GM18498 (cell line): ENCODE measurements around the gene GNAS-AS1.

Source experiments
- ATAC-seq: cut with Tn5 transposase; IDR thresholded peaks from one replicate; pipeline ENCODE4 v1.9.1; 2021; ENCODE audit warnings: mild to moderate bottlenecking, moderate library complexity; ENCODE audit not compliant: unreplicated experiment

GNAS-AS1 gene

GRCh38 chr20:58888103-58888502 is 37.4 kb upstream of the GNAS-AS1 start:
- ATAC-seq: no peak

- no peak for ATAC-seq
Observed at GRCh38 chr20:58886546-58886945, 35.8 kb upstream of the GNAS-AS1 start.

- ATAC-seq: no peak
Observed at GRCh38 chr20:58884966-58885365, 34.3 kb upstream of the GNAS-AS1 start.

- no peak for ATAC-seq
Observed at GRCh38 chr20:58883241-58883691, 32.6 kb upstream of the GNAS-AS1 start.

GRCh38 chr20:58882704-58883089 is 32.0 kb upstream of the GNAS-AS1 start:
- ATAC-seq: no peak

GRCh38 chr20:58880994-58881752 is 30.5 kb upstream of the GNAS-AS1 start:
- ATAC-seq: no peak

GRCh38 chr20:58880441-58880840 is 29.7 kb upstream of the GNAS-AS1 start:
- ATAC-seq: no peak

GRCh38 chr20:58878399-58878798 is 27.7 kb upstream of the GNAS-AS1 start:
- no peak for ATAC-seq

GRCh38 chr20:58877976-58878360 is 27.3 kb upstream of the GNAS-AS1 start:
- ATAC-seq: no peak

- no peak for ATAC-seq
Observed at GRCh38 chr20:58877050-58877975, 26.6 kb upstream of the GNAS-AS1 start.

GRCh38 chr20:58876437-58876836 is 25.7 kb upstream of the GNAS-AS1 start:
- no peak for ATAC-seq

GRCh38 chr20:58875541-58876134 is 24.9 kb upstream of the GNAS-AS1 start:
- no peak for ATAC-seq

- ATAC-seq: no peak
Observed at GRCh38 chr20:58875111-58875510, 24.4 kb upstream of the GNAS-AS1 start.

- no peak for ATAC-seq
Observed at GRCh38 chr20:58874469-58874868, 23.8 kb upstream of the GNAS-AS1 start.

GRCh38 chr20:58871533-58872102 is 20.9 kb upstream of the GNAS-AS1 start:
- ATAC-seq: no peak

- peak; percentile 44 for ATAC-seq
Observed at GRCh38 chr20:58870293-58871014, 19.8 kb upstream of the GNAS-AS1 start.

GRCh38 chr20:58869662-58870227 is 19.0 kb upstream of the GNAS-AS1 start:
- ATAC-seq: no peak

- no peak for ATAC-seq
Observed at GRCh38 chr20:58868795-58869194, 18.1 kb upstream of the GNAS-AS1 start.

- no peak for ATAC-seq
Observed at GRCh38 chr20:58867211-58867610, 16.5 kb upstream of the GNAS-AS1 start.

GRCh38 chr20:58865843-58866242 is 15.1 kb upstream of the GNAS-AS1 start:
- ATAC-seq: no peak
